Body of pancreas (tissue), 4 donors: ENCODE measurements around the gene TRAFD1.

Source experiments
- CTCF ChIP-seq, 7 experiments: fragments of 450-650 bp in 4 of 7; fragments of 200-600 bp in 3 of 7; sonication (generic) in 3 of 7; IDR thresholded peaks; one replicate each; pipeline ENCODE4 v1.5.1; 2016 to 2019; ENCODE audit warnings: antibody characterized with exemption in 7 of 7
- POLR2A ChIP-seq, 3 donors: fragments of 450-650 bp; IDR thresholded peaks; one replicate each; pipeline ENCODE4 v1.6.1; 2016; ENCODE audit warnings: antibody characterized with exemption in 3 of 3, mild to moderate bottlenecking in 2 of 3

- TF ChIP-seq CTCF (IDR thresholded peaks at IDR 0.05): no peak
- TF ChIP-seq POLR2A (IDR thresholded peaks at IDR 0.05): no peak
Measured at GRCh38 chr12:112122823-112123690, 2.3 kb upstream of the TRAFD1 start.
